Forelimb muscle (tissue), 1 donor: Measurements from ENCODE around the gene TNFAIP1. TPM values are rescaled to one million over a fixed set of nuclear protein-coding genes. Genes with fewer than 3 reads are reported as not detected.

Experiments
- DNase-seq: peaks from one replicate; pipeline ENCODE4 v3.0.0-alpha.2; 2013; ENCODE audit warnings: low read depth
- polyA plus RNA-seq: library from polyadenylated mRNA; unstranded; fragments of 120-200 nt; gene quantifications from one replicate; pipeline ENCODE4 v1.2.1, GENCODE V29; 2013; ENCODE audit not compliant: insufficient read length

The TNFAIP1 gene
- polyA plus RNA-seq, 1 donor: 29.1 TPM

DNA sequence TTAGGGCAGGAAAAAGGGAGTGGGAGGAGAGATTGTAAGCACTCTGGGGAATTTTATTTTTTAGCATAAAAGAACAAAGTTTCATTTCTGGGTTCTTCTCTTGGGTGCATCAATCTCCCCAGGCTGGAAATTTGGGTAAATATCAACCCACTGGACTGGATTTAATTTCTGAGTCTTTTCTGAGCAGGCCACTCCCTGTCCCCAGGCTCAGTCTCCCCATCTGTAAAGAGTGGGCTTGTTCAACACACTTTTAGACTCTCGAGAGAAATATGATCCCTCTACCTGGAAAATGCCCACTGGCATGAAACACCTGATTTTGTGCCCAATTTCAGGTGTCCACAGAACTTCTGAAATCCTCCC is 35.2 kb downstream of the TNFAIP1 start:
- DNase-seq: no peak

DNA sequence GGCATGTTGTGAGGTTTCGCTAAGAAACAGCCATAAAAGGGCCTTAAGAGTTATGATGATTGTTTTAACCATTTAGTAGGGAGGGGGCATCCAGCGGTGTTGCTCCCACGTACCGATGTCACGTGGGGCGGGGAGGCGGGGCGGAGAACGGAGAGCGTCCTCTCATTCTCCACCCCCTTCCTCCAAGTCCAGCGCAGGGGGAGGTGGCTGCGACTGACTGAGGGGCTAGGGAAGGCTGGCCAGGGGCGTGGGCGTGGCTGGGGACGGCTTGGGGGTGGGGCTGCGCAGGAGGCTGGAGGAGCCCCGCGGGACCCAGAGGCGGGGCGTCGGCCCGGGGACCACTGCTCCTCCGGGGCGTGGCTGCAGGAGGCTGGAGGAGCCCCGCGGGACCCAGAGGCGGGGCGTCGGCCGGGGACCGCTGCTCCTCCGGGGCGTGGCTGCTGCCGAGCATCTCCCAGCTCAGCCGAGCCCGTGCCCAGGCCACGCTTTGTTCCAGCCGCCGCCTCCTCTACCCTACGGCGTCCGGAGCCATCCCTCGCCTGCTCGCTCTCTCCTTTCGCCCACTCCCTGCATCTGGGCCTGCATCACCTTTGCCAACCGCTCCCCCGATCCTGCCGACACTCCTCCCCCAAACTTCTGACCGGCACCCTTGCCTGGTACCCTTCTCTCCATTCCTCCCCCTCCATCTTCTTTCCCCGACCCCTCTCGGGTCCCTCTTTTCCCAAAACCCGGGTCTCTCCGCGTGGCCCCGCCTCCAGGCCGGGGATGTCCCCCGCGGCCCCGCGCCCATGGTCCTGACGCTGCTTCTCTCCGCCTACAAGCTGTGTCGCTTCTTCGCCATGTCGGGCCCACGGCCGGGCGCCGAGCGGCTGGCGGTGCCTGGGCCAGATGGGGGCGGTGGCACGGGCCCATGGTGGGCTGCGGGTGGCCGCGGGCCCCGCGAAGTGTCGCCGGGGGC is 36.0 kb downstream of the TNFAIP1 start, which contains the start of gene SARM1:
SARM1 (plus strand) TSS at position 450 of the 958 bp plus-strand sequence; CDS start at position 789, 339 bp downstream.
- no peak for DNase-seq

DNA sequence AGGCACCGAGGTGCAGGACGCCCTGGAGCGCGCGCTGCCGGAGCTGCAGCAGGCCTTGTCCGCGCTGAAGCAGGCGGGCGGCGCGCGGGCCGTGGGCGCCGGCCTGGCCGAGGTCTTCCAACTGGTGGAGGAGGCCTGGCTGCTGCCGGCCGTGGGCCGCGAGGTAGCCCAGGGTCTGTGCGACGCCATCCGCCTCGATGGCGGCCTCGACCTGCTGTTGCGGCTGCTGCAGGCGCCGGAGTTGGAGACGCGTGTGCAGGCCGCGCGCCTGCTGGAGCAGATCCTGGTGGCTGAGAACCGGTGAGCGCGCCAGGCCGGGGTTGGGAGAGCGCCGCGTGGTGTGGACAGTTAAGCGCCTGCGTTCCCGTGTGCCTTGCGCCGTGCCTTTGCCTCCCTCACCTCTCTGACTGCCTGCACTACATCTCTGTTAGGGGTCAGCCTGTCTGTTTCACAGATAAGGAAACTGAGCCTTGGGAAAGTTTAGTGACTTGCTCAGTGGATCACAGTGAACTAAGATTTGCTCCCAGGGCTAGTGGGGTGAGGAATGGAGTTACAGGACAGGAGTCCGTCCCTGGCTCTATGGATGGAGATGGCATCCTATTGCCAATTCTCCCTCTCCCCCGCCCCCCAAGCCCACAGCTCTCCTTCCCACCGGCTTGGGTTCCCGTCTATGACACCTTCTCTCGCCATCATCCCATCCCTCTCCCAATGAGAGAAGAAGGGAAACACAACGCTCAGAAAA is 36.8 kb downstream of the TNFAIP1 start:
- DNase-seq: no peak

DNA sequence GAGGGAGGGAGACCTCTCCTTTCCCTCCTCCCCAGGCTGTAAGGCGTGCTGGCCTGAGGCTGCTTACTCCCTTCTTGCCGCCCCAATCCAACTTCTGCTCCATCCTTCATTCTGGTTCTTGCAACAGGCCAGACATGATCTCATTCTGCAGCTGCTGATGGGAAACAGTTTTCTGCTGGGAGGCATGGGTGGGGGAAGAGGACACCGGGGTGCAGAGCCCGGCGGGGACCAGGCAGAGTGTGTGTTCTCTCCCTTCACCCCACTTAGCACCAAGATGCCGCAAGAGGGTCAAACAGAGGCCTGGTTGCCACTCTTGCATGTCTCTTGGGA is 37.3 kb downstream of the TNFAIP1 start:
- DNase-seq: no peak

DNA sequence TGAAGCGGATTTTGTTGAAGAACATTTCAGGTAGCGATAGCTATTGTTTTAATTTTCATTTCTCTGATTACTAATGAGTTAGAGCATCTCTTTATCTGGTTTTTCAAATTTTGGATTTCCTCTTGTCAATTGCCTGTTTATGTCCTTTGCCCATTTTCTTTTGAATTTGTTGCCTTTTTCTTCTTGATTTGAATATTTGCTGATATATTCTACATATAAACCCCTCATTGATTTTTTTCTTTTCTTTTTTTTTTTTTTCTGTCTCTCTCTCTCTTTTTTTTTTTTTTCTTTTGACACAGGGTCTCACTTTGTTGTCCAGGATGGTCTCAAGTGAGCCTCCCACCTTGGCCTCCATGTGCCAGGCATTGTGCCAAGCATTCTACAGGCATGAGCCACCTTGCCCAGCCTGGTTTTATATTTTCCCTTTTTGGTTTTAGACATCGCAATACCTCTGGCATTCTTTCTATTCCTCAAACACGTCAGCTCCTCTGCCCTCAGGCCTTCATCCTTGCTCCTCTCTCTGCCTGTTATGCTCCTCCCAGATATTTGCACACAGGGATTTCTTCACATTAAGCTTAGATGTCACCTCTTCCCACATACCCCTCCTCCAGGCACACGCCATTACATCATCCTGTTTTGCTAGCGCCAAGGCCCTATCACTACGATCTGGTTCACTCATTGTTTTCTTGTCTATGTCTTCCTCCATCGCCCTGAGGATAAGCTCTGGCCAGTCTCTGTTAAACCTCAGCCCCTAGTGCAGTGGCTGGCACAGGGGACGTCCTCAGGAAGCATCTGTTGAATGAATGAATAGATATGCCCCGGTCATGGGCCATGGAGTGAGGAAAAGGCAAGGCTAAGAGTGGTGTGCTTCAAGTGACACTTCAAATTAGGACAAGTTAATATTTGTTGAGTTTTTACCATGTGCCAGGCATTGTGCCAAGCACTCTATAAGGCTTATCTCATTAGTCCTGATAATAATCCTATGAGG is 44.5 kb downstream of the TNFAIP1 start:
- DNase-seq: no peak

DNA sequence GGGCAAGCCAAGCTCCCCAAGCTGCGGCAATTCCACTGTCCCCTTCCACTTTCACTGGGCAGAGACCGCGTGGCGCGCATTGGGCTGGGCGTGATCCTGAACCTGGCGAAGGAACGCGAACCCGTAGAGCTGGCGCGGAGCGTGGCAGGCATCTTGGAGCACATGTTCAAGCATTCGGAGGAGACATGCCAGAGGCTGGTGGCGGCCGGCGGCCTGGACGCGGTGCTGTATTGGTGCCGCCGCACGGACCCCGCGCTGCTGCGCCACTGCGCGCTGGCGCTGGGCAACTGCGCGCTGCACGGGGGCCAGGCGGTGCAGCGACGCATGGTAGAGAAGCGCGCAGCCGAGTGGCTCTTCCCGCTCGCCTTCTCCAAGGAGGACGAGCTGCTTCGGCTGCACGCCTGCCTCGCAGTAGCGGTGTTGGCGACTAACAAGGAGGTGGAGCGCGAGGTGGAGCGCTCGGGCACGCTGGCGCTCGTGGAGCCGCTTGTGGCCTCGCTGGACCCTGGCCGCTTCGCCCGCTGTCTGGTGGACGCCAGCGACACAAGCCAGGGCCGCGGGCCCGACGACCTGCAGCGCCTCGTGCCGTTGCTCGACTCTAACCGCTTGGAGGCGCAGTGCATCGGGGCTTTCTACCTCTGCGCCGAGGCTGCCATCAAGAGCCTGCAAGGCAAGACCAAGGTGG is 45.7 kb downstream of the TNFAIP1 start:
- DNase-seq: no peak

DNA sequence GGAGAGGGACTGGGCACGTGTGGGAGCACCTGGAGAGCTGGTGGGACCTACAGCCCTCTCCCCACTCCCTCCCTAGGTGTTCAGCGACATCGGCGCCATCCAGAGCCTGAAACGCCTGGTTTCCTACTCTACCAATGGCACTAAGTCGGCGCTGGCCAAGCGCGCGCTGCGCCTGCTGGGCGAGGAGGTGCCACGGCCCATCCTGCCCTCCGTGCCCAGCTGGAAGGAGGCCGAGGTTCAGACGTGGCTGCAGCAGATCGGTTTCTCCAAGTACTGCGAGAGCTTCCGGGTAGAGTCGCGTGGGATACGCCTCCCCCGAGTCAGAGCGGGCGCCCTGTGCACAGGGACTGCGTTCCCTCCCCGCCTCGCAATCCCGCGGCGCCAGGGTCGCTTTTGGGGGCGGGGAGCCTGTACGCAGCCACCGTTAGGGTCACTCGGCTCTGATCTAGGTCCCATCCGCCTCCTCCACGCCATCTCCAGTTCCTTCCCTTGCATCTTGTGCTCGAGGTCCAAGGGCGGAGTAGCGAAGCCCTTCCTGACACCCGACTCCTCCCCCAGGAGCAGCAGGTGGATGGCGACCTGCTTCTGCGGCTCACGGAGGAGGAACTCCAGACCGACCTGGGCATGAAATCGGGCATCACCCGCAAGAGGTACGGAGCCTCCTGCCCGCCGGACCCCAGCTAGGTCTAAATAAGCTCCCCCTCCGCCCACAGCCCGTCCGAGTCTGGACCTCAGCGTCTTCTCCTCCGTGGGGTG is 48.9 kb downstream of the TNFAIP1 start:
- DNase-seq: no peak

DNA sequence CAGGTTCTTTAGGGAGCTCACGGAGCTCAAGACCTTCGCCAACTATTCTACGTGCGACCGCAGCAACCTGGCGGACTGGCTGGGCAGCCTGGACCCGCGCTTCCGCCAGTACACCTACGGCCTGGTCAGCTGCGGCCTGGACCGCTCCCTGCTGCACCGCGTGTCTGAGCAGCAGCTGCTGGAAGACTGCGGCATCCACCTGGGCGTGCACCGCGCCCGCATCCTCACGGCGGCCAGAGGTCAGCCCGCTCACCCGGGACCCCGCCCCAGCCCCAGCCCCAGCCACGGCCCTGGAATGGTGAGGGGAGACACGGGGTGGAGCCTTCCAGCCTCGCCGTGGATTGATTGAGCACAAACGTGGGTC is 49.5 kb downstream of the TNFAIP1 start:
- DNase-seq: no peak

DNA sequence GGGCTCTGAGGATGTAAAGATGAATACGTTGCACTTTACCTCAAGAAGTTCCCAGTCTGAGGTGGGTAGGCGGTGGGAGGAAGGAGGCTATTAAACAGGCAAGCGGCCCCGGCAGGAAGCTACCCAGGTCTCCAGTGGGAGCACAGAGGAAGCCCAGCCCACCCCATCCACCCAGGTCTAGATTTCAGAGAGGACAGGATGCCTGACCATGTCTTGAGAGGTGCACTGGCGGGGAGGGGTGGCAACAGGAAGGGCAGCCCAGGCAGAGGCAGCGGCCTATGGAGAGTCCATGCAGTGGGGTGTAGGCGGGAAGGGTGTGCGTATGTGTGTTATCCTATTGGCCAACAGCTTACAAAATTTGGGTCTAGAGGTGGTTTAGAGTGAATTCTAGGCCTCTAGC is 49.8 kb downstream of the TNFAIP1 start:
- no peak for DNase-seq

DNA sequence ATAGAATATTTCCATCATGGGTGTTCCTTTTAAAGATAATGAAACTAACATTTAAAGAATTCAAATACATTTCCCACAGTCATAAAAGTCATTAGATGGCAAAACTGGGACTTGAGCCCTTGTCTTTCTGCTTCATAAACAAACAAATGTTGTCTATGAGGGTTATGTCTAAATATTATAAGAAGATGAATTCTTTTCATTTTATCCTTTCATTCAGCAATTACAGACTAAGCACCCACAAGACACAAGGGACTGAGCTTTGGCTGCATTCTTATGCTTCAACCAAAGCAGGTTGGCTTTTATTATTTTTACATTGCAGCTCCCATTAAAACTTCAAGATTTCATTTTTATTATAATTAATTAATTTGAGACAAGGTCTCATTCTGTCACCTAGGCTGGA is 50.8 kb downstream of the TNFAIP1 start:
- DNase-seq: no peak

DNA sequence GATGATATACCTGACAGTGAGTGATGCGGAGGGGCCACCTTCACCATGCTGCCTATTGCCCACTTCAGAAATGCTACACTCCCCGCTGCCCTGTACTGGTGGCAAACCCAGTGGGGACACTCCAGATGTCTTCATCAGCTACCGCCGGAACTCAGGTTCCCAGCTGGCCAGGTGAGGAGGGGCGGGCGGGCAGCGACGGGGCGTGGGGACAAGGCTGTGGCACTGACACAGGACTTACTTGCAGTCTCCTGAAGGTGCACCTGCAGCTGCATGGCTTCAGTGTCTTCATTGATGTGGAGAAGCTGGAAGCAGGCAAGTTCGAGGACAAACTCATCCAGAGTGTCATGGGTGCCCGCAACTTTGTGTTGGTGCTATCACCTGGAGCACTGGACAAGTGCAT is 52.5 kb downstream of the TNFAIP1 start:
- no peak for DNase-seq

DNA sequence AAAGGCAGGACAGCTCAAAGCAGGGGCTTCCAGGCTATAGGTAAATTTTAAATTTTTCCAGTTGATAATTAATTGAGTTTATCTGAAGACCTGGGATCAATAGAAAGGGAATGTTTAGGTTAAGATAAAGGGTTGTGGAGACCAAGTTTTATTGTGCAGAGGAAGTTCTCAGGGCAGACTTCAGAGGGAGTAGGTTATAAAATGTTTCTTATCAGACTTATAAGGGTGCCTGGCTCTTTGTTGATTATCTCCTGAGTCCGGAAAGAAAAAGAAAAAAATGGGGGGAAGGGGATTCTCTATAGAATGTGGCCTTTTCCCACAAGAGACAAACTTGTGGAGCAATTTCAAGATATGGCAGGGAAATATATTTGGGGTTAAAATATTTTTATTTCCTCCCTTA is 54.6 kb downstream of the TNFAIP1 start:
- DNase-seq: no peak

DNA sequence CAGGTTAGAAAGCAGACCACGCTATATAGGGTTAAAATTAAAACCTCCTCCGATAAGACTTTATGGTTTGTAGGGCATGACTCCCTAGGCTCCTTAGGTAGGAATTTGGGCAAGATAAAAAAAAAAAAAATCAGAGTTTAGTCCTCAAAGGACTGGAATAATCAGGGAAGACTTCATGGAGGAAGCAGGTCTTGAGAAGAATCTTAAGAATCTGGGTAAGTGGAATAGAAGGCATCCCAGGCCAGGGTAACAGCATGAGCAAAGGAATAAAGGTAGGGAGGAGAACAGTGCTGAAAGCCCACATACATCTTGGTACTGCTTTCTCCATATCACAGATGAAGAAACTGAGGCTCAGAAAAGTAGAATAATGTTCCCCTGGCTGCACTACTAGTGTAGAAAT is 55.0 kb downstream of the TNFAIP1 start:
- no peak for DNase-seq

DNA sequence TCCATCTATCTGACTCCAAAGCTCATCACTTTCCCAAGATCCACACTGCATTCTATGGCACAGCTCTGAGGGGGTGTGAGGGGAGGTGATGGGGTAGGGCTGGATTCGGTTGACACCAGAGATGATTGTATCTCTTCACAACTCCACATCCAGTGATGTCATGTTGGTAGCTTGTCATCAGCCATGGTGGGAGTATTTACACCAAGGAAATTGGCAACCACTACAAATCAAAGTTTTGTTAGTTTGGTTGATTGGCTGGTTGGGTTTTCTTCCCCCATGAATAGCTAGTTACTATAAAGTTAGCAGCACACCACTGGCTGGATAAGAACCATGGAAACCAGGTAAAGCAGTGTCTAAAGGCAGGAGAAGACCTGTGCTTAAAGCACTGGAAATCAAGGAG is 55.4 kb downstream of the TNFAIP1 start:
- DNase-seq: no peak

DNA sequence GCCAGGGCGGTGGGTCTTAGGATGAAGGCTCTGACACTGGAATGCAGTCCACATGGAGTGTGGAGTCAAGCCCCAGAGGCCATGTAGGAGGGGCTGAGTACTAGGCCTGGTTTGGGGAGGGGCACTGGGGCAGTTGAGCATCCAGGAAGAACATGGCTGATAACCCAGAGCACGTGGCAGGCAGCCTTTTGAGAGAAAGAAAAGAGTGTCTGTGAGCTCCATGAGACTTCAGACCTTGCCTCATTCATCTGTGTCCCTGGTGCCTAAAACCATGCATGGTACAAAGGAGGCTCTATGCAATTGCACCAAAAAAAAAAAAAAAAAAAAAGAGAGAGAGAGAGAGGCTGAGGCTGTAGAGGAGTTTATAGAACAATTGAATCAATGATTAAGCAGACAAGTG is 55.8 kb downstream of the TNFAIP1 start:
- DNase-seq: no peak

DNA sequence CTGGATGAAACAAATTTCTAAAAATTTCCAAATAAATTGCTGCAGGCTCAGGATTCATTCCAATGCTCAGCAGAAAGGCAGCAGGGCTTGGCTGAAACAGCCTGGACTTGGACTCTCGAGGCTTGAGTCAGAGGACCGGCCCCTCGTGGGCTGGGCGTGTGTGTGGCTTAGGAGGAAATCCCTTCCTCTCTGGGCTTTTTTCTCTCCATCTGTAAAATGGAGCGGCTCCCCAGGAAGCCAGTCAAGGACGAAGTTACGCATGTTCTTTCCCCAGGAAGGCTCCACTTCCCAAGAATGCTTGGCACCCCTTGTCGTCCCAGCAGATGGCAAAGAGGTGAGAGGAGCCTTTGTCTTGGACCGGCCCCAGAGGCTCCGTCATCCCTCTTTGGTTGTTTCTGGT is 56.9 kb downstream of the TNFAIP1 start:
- no peak for DNase-seq

DNA sequence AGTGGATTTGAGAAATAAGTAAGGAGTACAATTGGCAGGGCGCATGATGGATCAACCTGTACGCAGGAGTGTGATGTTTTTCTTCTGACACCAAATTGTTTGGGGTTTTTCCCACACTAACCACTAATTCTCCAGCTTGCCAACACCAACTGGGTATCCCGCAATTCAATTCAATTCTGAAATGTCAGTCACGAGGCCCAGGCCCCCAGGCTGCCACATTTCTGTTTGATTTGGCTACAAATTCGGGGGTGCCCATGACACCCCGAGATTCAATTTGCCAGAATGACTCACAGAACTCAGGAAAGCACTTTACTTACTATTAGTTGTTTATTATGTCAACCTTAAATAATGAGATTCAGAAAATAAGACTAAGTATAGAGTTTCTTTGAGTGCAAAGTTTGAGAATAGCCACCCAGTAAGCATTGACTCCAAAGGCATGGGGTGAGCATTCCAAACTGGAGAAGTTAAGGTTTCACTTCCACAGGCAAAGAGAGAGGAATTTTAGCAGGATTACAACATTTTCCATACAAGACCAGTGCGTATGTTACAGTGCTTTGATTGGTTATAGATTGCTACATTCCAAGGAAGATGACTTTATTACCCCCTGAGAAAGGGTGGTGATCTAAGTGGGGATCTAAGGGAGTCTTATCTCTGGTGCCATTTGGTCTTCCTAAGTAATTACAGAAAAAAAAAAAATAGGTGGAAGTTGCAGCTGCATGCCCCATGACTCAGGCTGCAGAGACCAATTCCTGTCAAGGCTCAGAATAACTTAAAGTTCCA is 59.0 kb downstream of the TNFAIP1 start:
- no peak for DNase-seq

DNA sequence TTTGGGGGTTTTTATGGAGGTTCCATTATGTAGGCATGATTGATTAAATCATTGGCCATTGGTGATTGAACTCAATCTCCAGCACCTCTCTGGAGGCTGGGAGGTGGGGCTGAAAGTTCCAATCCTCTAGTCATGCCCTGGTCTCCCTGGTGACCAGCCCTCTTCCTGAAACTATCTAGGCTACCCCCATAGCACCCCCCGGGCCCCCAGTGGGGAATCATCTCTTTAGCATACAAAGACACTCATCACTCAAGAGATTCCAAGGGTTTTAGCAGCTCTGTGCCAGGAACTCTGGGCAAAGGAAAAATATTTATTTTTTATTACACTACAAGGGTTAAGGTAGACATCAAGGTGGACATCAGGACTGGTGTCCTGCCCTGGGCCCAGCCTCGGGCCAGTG is 59.9 kb downstream of the TNFAIP1 start:
- no peak for DNase-seq

DNA sequence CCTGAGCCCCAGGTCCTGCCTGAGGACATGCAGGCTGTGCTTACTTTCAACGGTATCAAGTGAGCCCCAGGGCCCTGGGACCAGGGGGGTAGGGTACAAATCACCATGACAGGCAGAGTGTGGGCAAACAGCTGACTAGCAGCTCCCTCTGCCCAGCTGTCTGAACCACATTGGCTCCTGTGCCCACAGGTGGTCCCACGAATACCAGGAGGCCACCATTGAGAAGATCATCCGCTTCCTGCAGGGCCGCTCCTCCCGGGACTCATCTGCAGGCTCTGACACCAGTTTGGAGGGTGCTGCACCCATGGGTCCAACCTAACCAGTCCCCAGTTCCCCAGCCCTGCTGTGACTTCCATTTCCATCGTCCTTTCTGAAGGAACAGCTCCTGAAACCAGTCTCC is 60.4 kb downstream of the TNFAIP1 start:
- DNase-seq: no peak
